H9 (cell line): ENCODE results near the gene CD46. TPM values are rescaled to one million over a fixed set of nuclear protein-coding genes. Genes with fewer than 3 reads are reported as not detected.

Experiments used
- DNase-seq: peaks from one replicate; pipeline ENCODE4 v3.0.0-alpha.2; 2017
- H2AFZ ChIP-seq: one replicate; pipeline ENCODE4 v1.6.1; 2013; ENCODE audit warnings: mild to moderate bottlenecking, low read length, control low read depth, moderate library complexity
- H2AK5ac ChIP-seq: 2 replicates; pipeline ENCODE4 v1.6.1; 2013; ENCODE audit warnings: low read length, control low read depth, mixed read lengths; ENCODE audit not compliant: insufficient read length
- H2BK120ac ChIP-seq: one replicate; pipeline ENCODE4 v1.6.1; 2013; ENCODE audit warnings: low read depth, mild to moderate bottlenecking, low read length, control low read depth, inconsistent platforms; ENCODE audit not compliant: poor library complexity, severe bottlenecking
- H2BK12ac ChIP-seq: 2 replicates; pipeline ENCODE4 v1.6.1; 2013; ENCODE audit warnings: low read length, control low read depth, mixed read lengths, low read depth; ENCODE audit not compliant: insufficient read length
- H2BK15ac ChIP-seq: 2 replicates; pipeline ENCODE4 v1.6.1; 2013; ENCODE audit warnings: low read depth, low read length, control low read depth
- H2BK20ac ChIP-seq: one replicate; pipeline ENCODE4 v1.6.1; 2013; ENCODE audit warnings: low read depth, mild to moderate bottlenecking, low read length, control low read depth, inconsistent platforms; ENCODE audit not compliant: poor library complexity, severe bottlenecking
- H2BK5ac ChIP-seq: 2 replicates; pipeline ENCODE4 v1.6.1; 2013; ENCODE audit warnings: low read length, control low read depth, mixed read lengths; ENCODE audit not compliant: insufficient read length
- H3K14ac ChIP-seq: 2 replicates; pipeline ENCODE4 v1.6.1; 2013; ENCODE audit warnings: low read length, control low read depth; ENCODE audit not compliant: insufficient read depth
- H3K18ac ChIP-seq: 2 replicates; pipeline ENCODE4 v1.6.1; 2013; ENCODE audit warnings: low read depth, mild to moderate bottlenecking, mixed read lengths, low read length, control low read depth; ENCODE audit not compliant: insufficient read length
- H3K23ac ChIP-seq: 2 replicates; pipeline ENCODE4 v1.6.1; 2013; ENCODE audit warnings: low read length, control low read depth, mixed read lengths, low read depth; ENCODE audit not compliant: insufficient read length
- H3K23me2 ChIP-seq: 2 replicates; pipeline ENCODE4 v1.6.1; 2013; ENCODE audit warnings: low read depth, mild to moderate bottlenecking, mixed read lengths, low read length, control low read depth; ENCODE audit not compliant: insufficient read length, poor library complexity, severe bottlenecking
- H3K27ac ChIP-seq: 2 replicates; pipeline ENCODE4 v1.5.1; 2013; ENCODE audit warnings: low read length, control low read depth, mixed read lengths, low read depth; ENCODE audit not compliant: insufficient read length
- H3K27me3 ChIP-seq: 2 replicates; pipeline ENCODE4 v1.6.1; 2013; ENCODE audit warnings: low read length, control low read depth, inconsistent platforms; ENCODE audit not compliant: insufficient read depth
- H3K4ac ChIP-seq: 2 replicates; pipeline ENCODE4 v1.6.1; 2013; ENCODE audit warnings: low read depth, mild to moderate bottlenecking, control low read depth, inconsistent platforms, low read length, moderate library complexity
- H3K4me1 ChIP-seq: 2 replicates; pipeline ENCODE4 v1.6.1; 2013; ENCODE audit warnings: low read length, control low read depth, inconsistent platforms; ENCODE audit not compliant: insufficient read depth
- H3K4me2 ChIP-seq: 2 replicates; pipeline ENCODE4 v1.6.1; 2013; ENCODE audit warnings: low read length, control low read depth, mixed read lengths; ENCODE audit not compliant: insufficient read length, insufficient read depth
- H3K56ac ChIP-seq: 2 replicates; pipeline ENCODE4 v1.6.1; 2013; ENCODE audit warnings: low read depth, mild to moderate bottlenecking, mixed read lengths, low read length, control low read depth; ENCODE audit not compliant: insufficient read length
- H3K79me1 ChIP-seq: 2 replicates; pipeline ENCODE4 v1.6.1; 2013; ENCODE audit warnings: low read depth, mild to moderate bottlenecking, moderate library complexity, low read length, control low read depth, inconsistent platforms; ENCODE audit not compliant: insufficient read depth, poor library complexity, severe bottlenecking
- H3K79me2 ChIP-seq: 2 replicates; pipeline ENCODE4 v1.6.1; 2013; ENCODE audit warnings: low read length, control low read depth, inconsistent platforms; ENCODE audit not compliant: insufficient read depth
- H3K9ac ChIP-seq: 2 replicates; pipeline ENCODE4 v1.6.1; 2013; ENCODE audit warnings: low read length, control low read depth, mixed read lengths; ENCODE audit not compliant: insufficient read length; ENCODE audit errors: extremely low read depth
- H3K9me3 ChIP-seq: one replicate; pipeline ENCODE4 v1.6.1; 2013; ENCODE audit warnings: low read depth, low read length, inconsistent platforms; ENCODE audit not compliant: control insufficient read depth
- H3T11ph ChIP-seq: one replicate; pipeline ENCODE4 v1.6.1; 2013; ENCODE audit warnings: mild to moderate bottlenecking, low read length, control low read depth, inconsistent platforms
- H4K20me1 ChIP-seq: one replicate; pipeline ENCODE4 v1.6.1; 2013; ENCODE audit not compliant: control insufficient read depth, insufficient read length, insufficient read depth
- H4K5ac ChIP-seq: 2 replicates; pipeline ENCODE4 v1.6.1; 2013; ENCODE audit warnings: low read depth, mild to moderate bottlenecking, mixed read lengths, low read length, control low read depth; ENCODE audit not compliant: insufficient read length
- H4K8ac ChIP-seq: replicated peaks from 2 replicates; pipeline ENCODE4 v1.6.1; 2013; ENCODE audit warnings: low read length, control low read depth, mixed read lengths, low read depth; ENCODE audit not compliant: insufficient read length
- H4K91ac ChIP-seq: 2 replicates; pipeline ENCODE4 v1.6.1; 2013; ENCODE audit warnings: low read depth, mild to moderate bottlenecking, moderate library complexity, mixed read lengths, low read length, control low read depth; ENCODE audit not compliant: insufficient read length
- H3K27ac Mint-ChIP-seq, 3 experiments: 2 replicates in 2 of 3; 3 replicates in 1 of 3; pipeline ENCODE4 v1.8.0; 2020 to 2021; ENCODE audit warnings: mixed read lengths in 3 of 3, mild to moderate bottlenecking in 1 of 3, moderate library complexity in 1 of 3
- H3K27me3 Mint-ChIP-seq: 2 replicates; pipeline ENCODE4 v1.8.0; 2021; ENCODE audit warnings: low read depth, mild to moderate bottlenecking, moderate library complexity, mixed read lengths
- H3K36me3 Mint-ChIP-seq, 3 experiments: 2 replicates in 2 of 3; 3 replicates in 1 of 3; pipeline ENCODE4 v1.8.0; 2020 to 2021; ENCODE audit warnings: low read depth in 3 of 3, mixed read lengths in 3 of 3; ENCODE audit not compliant: insufficient read depth in 1 of 3
- H3K4me1 Mint-ChIP-seq, 2 experiments: 2 replicates each; pipeline ENCODE4 v1.8.0; 2020; ENCODE audit warnings: mixed read lengths in 2 of 2
- H3K4me3 Mint-ChIP-seq, 2 experiments: 2 replicates in 1 of 2; 3 replicates in 1 of 2; pipeline ENCODE4 v1.8.0; 2020 to 2021; ENCODE audit warnings: mild to moderate bottlenecking in 2 of 2, mixed read lengths in 2 of 2, moderate library complexity in 1 of 2
- H3K9me3 Mint-ChIP-seq, 2 experiments: 2 replicates in 1 of 2; 3 replicates in 1 of 2; pipeline ENCODE4 v1.8.0; 2020; ENCODE audit warnings: mild to moderate bottlenecking in 2 of 2, mixed read lengths in 2 of 2, moderate library complexity in 1 of 2
- WGBS: extraction: QIAGEN DNeasy Blood & Tissue Kit; methylation state at CpG from one replicate; pipeline ENCODE4 v1.1.7; 2013; ENCODE audit warnings: missing lambda C conversion rate, low lambda C conversion rate, mixed read lengths; ENCODE audit not compliant: insufficient read length; ENCODE audit errors: extremely low coverage; 5-methylcytosine and 5-hydroxymethylcytosine counted together
- total RNA-seq: library from RNA; stranded (reverse); gene quantifications from 2 replicates; pipeline ENCODE4 v1.2.1, GENCODE V29; 2021
- TF ChIP-seq, protein P1 (sequence below): fragments of 200-600 bp; sonication (generic); conservative IDR thresholded peaks from 3 replicates; pipeline ENCODE4 v1.8.0; 2021; ENCODE audit warnings: antibody characterized with exemption, mild to moderate bottlenecking

CD46 gene
- total RNA-seq, 1 experiment from 2014 or later = 89.2 TPM

DNA sequence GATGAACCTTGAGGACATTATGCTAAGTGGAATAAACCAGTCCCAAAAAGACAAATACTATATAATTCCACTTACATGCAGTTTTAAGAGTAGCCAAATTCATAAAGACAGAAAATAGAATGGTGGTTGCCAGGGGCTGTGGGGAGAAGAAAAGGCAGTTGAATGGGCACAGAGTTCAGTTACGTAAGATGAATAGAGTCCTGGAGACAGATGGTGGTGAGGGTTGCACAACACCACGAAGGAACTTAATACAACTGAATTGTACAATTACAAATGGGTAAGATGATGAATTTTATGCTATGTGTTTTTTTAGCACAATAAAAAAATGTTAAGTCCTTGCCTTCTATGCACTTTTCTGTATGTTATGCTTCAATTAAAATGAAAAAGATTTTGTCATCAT lies 92.5 kb downstream of the CD46 start:
- no peaks in the 10 kb centered on the region for H3K27me3 Mint-ChIP-seq
- no peak for DNase-seq
- no peak overlapping the region for H3K56ac ChIP-seq

More for the DNA sequence above, 92.5 kb downstream of the CD46 start:
- WGBS = no CpG with 5 or more reads among the region's 2 CpGs
- H3K4ac ChIP-seq = no peak overlapping the region
- H3K27me3 ChIP-seq = no peaks in the 10 kb centered on the region
- Mint-ChIP-seq H3K9me3 (no peaks in the 10 kb centered on the region), H3K36me3 (no peaks in the 10 kb centered on the region), H3K27ac (no peak overlapping the region), H3K4me1 (peaks cover 5 to 8% of the 10 kb centered on the region in 2 experiments; a peak in 3 of 4 replicates), H3K4me3 (no peak overlapping the region)
- H4K8ac ChIP-seq = no peak overlapping the region
- no peak overlapping the region for H3K9ac ChIP-seq
- H2BK12ac ChIP-seq = no peak overlapping the region
- no peak overlapping the region for H2AK5ac ChIP-seq
- H3K79me1 ChIP-seq = no peaks in the 10 kb centered on the region
- no peak overlapping the region for H3K27ac ChIP-seq
- no peaks in the 10 kb centered on the region for H3K79me2 ChIP-seq
- H3K14ac ChIP-seq = no peak overlapping the region
- TF ChIP-seq, protein P1, sequence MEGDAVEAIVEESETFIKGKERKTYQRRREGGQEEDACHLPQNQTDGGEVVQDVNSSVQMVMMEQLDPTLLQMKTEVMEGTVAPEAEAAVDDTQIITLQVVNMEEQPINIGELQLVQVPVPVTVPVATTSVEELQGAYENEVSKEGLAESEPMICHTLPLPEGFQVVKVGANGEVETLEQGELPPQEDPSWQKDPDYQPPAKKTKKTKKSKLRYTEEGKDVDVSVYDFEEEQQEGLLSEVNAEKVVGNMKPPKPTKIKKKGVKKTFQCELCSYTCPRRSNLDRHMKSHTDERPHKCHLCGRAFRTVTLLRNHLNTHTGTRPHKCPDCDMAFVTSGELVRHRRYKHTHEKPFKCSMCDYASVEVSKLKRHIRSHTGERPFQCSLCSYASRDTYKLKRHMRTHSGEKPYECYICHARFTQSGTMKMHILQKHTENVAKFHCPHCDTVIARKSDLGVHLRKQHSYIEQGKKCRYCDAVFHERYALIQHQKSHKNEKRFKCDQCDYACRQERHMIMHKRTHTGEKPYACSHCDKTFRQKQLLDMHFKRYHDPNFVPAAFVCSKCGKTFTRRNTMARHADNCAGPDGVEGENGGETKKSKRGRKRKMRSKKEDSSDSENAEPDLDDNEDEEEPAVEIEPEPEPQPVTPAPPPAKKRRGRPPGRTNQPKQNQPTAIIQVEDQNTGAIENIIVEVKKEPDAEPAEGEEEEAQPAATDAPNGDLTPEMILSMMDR = no peak
- H3T11ph ChIP-seq = no peak overlapping the region
- no peak overlapping the region for H3K4me2 ChIP-seq
- H2AFZ ChIP-seq = no peak overlapping the region
- no peaks in the 10 kb centered on the region for H3K23me2 ChIP-seq
- H4K5ac ChIP-seq = no peak overlapping the region
- no peaks in the 10 kb centered on the region for H4K20me1 ChIP-seq
- H4K91ac ChIP-seq = no peak overlapping the region
- no peak overlapping the region for H2BK120ac ChIP-seq
- no peak overlapping the region for H2BK20ac ChIP-seq
- no peak overlapping the region for H2BK5ac ChIP-seq
- H2BK15ac ChIP-seq = no peak overlapping the region
- H3K23ac ChIP-seq = no peak overlapping the region
- H3K4me1 ChIP-seq = no peaks in the 10 kb centered on the region
- H3K18ac ChIP-seq = no peak overlapping the region
- H3K9me3 ChIP-seq = no peaks in the 10 kb centered on the region

Other genes starting within 250 kb of the CD46 start
- gene CR1L, start 106.9 kb upstream of the CD46 start, total RNA-seq = 0.37 TPM in 1 of 2 replicates, not detected in the other
- 0.02 and 0.35 TPM in 2 replicates for gene CD34, start 159.1 kb downstream of the CD46 start, total RNA-seq